Measurements from ENCODE around the gene TNNI3K.

DNA sequence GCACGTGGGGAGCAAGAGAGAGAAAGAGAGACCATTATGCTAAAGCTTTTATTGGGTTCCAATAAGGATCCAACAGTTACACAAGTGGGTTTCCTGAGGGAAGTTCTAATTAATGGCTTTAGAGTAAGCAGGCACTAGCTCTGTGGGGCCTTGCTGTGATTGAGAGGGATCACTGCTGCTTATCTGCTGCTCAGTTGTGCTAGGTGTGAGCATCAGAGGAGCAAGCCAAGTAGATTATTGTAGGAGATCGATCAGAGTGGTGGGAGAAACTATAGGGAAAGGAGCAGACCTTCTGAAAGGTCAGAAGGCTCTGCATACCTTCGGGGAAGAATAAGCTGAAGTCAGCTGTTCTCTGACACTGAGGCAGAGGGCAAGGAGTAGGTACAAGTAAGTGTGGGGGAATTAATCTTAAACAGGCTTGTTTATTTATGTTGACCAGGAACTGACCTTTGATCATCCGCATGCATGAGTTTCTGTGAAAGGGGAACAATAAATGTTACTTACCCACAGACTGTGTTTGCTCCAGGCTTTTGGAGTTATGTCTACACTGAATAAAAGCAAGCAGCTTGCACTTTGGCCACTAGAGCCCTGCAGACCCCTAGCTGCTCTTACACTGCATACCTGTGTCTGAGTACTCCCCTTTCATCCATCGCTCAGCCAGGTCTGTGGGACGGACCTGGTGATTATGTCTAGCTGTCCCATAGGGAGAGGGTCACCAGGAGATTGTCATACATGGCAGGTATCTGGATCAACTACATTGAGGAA is 89.7 kb downstream of the TNNI3K start:
- no peak for TF ChIP-seq NFIC (IDR thresholded peaks at IDR 0.05; ENCODE audit: borderline replicate concordance)
- no peak for TF ChIP-seq RCOR1 (IDR thresholded peaks at IDR 0.05; ENCODE audit: low read length)
- TF ChIP-seq TAF1 (IDR thresholded peaks at IDR 0.05; ENCODE audit: borderline replicate concordance, low read depth, low read length): no peak
- no peak for TF ChIP-seq CTCF (IDR thresholded peaks at IDR 0.05)
- no peak for TF ChIP-seq FOXM1 (IDR thresholded peaks at IDR 0.05; ENCODE audit: low read depth)
- no peak for TF ChIP-seq SIN3A (IDR thresholded peaks at IDR 0.05; ENCODE audit: borderline replicate concordance, low read depth, low read length)
- TF ChIP-seq, protein P1, sequence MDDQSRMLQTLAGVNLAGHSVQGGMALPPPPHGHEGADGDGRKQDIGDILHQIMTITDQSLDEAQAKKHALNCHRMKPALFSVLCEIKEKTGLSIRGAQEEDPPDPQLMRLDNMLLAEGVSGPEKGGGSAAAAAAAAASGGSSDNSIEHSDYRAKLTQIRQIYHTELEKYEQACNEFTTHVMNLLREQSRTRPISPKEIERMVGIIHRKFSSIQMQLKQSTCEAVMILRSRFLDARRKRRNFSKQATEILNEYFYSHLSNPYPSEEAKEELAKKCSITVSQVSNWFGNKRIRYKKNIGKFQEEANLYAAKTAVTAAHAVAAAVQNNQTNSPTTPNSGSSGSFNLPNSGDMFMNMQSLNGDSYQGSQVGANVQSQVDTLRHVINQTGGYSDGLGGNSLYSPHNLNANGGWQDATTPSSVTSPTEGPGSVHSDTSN (IDR thresholded peaks at IDR 0.05): no peak
- TF ChIP-seq, protein P2, sequence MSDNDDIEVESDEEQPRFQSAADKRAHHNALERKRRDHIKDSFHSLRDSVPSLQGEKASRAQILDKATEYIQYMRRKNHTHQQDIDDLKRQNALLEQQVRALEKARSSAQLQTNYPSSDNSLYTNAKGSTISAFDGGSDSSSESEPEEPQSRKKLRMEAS (IDR thresholded peaks at IDR 0.05; ENCODE audit: low read depth): no peak
- TF ChIP-seq MXI1 (IDR thresholded peaks at IDR 0.05; ENCODE audit: low read depth, low read length): no peak

All from SK-N-SH (cell line).